HG03521 (cell line): ENCODE measurements around the gene TFDP2.
"Not testable (repeated sequence)": the region's sequence is repeated elsewhere in the genome, so short reads cannot be mapped to it uniquely, and the experiment has no call there.

Experiments
- ATAC-seq: cut with Tn5 transposase; IDR thresholded peaks from one replicate; pipeline ENCODE4 v1.9.1; 2021; ENCODE audit warnings: mild to moderate bottlenecking, moderate library complexity; ENCODE audit not compliant: unreplicated experiment

TFDP2 gene

DNA sequence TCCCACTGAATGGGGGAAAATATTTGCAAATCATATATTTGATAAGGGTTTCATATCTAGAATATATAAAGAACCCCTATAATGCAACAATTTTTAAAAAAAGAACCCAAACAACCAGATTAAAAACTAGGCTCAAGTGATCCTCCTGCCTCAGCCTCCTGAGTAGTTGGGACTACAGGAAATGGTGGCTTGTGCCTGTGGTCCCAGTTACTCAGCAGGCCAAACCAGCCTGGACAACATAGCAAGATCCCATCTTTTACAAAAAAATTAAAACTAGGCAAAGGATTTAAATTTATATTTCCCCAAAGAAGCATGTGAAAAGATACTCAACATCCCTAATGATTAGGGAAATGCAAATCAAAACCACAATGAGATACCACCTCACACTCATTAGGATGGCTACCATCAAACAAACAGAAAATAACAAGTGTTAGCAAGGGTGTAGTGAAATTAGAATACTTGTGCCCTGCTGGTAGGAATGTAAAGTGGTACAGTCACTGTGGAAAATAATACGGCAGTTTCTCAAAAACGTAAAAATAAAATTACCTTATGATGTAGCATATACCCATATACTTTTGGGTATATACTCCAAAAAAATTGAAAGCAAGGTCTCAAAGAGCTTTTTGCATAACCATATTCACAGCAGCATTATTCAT, 19.7 kb downstream of the TFDP2 start:
- no peak for ATAC-seq

DNA sequence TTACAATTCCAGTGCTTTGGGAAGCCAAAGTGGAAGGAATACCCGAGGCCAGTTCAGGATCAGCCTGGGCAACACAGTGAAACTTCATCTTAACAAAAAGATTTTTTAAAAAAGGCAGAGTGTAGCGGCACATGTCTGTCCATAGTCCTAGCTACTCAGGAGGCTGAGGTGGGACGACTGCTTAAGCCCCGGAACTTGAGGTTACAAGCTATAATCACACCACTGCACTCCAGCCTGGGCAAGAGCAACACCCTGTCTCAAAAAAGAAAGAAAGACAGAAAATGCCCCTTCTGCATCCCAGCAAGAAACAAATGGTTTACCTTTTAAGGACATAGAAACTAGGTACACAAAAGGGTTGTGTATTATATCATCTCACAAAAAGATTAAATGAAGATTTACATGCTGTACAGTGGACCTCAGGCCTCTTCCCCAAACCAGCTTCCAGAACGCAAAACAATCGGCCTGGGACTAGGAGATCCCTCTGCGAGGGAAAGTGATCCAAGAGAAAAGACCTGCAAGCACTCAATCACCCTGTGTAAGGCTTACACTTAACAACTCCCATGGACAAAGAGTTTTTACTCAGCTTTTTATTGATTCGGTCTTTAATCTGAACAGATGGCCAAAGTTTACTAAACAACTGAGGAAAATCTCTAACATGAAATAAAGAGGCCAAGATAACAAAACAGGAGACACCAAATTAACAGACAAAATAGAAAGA, 21.2 kb downstream of the TFDP2 start:
- no peak for ATAC-seq

DNA sequence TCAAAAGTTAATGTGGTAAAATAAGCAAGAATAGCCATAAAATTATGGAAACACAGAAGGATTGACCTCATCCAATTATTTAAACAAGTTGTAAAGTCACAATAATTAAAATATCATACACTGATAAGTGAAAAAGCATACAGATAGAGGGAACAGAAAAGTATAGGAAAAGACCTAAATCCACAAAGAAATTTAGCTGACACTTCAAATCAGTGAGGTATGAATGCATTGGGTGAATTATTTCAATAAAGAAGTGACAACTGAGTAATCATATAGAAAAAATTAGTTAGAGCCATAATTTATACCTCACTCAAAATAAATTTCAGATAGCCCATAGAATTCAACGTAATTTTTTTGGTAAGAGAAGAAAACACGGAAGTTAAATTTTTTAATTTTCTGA, 25.1 kb downstream of the TFDP2 start:
- no peak for ATAC-seq

DNA sequence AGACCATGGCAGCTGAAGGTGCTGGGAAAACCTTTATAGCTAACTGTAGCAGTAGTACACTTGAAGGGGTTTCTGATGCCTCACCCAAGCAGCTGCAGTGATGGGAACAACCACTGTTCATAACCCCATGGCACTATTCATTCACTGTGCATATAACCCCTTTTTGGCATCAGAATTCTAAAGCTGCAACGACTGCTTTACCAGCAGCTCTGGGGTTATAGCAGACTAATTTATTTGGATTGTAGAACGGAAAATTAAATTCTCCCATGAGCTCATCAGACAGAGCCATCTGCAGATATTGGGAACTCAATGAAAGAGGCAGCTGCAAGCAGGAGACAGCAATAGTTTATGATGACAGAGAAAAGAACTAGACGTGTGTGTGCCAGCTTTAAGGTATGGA, 28.6 kb downstream of the TFDP2 start:
- no peak for ATAC-seq

DNA sequence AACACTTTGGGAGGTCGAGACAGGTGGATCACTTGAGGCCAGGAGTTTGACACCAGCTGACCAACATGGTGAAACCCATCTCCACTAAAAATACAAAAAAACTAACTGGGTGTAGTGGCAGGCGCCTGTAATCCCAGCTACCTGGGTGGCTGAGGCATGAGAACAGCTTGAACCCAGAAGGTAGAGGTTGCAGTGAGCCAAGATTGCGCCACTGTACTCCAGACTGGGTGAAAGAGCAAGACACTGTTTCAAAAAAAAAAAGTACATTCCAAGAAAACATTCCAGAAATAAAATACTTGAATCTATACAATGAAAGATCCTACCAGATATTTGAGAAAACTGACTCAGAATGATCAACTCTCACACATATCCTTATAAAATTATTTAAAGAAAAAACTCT, 30.4 kb downstream of the TFDP2 start:
- ATAC-seq: no peak

DNA sequence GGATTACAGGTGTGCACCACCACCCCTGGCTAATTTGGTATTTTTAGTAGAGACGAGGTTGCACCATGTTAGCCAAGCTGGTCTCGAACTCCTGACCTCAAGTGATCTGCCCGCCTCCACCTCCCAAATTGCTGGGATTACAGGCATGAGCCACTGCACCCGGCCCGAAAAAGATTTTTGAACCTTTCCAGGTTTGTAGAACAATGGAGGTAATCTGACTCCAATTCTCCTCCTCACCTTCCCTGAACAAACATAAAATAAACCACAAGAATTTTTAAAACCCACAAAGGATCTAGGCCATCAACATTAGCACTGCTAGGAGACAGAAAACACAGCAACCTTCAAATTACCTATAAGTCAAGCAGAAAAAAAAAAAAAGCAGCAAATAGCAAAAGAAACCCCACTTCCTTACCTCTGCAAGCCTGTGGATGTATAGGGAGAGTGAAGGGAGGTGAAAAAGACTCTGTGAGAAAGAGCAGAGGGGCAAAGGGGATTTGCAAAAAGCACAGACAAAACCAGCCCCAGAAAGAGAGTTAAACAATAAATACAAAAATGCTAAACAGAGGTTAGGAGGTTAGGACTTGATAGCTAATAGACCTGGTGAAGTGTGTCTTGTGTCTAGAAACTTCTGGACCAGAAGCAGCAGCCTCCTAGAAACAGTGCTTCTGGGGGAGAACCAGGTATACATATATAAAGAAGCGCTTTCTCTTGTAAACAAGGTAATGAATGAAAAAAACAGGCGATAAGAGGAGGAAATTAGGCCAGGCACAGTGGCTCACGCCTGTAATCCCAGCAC, 32.1 kb downstream of the TFDP2 start:
- no peak for ATAC-seq

DNA sequence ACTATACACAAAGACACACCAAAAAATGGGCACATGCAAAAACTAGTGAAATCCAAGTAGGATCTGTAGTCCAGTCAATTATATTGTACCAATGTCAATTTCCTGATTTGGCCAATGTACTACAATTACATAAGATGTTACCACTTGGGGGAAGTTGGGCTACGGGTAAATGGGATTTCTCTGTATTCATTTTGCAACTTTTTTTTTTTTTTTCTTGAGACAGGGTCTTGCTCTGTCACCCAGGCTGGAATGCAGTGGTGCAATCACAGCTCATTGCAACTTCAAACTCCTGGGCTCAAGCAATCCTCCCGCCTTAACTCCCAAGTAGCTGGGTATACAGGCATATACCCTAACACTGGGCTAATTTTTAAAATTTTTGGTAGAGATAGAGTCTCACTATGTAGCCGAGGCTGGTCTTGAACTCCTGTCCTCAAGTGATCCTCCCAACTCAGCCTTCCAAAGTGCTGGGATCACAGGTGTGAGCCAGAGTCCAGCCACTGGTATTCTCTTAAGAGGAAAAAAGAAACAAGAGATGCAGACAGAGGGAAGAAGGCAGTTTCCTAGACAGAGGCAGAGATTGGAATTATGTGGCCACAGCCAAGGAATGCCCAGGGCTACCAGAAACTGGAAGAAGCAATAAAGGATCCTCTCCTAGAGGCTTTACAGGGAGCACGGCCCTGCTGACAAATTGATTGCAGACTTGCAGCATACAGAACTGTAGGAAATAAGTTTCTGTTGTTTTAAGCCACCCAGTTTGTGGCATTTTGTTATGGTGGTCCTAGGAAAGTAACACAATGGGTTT, 33.3 kb downstream of the TFDP2 start:
- ATAC-seq: no peak

DNA sequence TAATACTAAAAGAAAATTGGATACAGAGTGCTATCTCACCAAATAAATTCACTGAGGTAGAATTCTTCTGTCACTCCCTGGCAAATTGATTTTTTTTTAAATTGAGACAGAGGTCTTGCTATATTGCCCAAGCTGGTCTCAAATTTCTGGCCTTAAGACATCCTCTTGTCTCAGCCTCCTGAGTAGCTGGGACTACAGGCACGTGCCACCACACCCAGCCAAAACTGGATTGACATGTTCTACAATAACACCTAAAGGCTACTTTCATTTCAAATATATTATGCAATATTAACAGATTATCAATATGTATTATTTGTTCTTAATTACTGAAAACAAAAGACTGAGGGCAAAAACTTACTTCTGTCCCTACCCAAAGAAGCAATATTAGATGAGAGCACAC, 36.7 kb downstream of the TFDP2 start:
- ATAC-seq: no peak

DNA sequence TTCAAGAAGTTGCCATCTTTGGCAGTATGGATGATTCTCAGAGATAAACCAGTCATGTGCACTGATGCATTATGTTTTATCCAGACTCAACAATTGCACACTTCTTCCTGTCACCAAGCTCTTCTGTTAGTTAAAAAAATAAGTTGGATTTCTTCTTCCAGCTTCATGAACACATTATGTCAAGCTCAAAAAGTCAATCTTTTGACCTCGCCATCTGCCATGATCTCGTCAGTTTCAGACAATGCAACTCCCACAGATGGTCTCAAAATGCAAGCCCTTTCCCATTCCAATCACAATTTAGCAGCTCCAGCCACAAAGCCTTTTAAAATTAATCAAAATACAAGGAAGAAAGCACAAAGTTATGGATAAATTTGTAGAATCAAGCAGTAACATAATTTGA, 42.8 kb downstream of the TFDP2 start:
- no peak for ATAC-seq

DNA sequence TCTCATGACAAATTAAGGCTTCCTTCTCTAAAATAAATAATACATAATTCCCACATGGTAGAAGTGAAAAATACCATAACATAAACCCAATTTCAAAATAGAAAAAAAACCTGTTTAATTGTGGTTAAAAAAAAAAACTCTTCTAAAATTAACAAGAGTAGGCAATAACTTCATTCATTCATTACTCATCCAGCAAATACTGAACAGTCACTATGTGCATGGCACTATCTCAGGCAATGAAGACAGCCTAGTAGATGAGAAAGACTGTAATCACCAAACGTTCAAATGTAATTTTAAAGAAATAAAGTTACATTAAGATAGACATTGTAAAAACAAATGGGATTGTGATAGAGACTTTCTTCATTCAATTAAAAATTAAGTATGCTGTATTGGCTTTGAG, 43.4 kb downstream of the TFDP2 start:
- ATAC-seq: no peak

DNA sequence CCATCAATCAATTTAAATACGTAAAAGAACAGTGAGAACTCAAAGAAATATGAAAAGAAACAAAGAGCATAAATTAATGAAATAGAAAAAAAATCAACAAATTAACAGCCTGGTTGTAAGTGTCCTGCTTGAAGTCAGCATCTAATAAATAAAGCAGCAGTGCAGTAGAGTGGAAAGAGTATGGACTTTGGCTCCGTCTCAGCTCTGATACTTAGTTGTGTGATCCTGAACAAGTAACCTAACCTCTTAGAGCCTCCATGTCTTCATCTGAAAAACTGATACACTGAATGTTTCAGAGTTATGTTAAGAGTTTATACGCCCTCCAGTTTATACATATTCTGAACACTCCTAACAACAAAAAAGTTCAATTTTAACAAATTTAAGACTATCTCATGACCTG, 44.6 kb downstream of the TFDP2 start:
- no peak for ATAC-seq

DNA sequence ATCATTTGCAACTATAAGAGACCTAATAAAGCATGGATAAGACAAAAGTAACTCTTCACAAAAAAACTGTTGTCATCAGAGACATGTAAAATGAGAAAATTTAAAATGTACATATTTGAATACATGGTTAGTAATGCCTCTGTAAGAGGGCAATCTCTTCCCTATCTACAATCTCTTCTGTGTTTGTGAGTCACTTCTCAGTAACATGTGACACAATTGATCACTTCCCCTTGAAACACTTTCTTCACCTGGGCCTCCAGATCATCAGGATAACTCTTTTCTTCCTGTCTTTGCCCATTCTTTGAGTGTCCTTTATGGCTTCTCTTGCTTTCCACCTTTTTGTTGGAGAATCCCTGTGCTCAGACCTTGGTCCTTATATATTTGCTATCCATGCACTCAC, 50.4 kb downstream of the TFDP2 start:
- no peak for ATAC-seq

DNA sequence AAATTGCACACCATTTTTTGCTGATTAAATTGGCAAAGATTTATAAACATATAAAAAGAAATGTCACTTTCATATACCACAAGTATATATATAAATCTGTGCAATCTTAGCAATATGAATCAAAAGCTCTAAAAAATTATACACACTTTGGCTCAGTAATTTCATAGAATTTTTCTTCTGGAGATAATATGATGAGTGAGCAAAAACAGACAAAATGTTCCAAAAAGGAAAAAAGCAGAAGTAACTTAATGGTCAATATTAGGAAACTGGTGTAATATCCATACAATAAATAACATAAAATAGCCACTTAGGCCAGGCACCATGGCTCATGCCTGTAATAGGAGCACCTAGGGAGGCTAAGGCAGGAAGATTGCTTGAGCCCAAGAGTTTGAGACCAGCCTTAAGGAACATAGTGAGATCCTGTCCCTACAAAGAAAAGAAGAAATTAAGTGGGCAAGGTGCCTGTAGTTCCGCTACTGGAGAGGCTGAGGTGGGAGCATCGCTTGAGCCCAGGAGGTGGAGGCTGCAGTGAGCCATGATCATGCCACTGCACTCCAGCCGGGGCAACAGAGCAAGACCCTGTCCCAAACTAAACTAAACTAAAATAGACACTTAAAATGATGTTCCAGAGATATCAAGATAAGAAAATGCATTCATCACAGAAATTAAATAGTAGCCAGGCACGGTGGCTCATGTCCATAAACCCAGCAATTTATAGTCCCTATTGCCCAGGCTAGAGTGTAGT, 52.1 kb downstream of the TFDP2 start:
- ATAC-seq: no peak

DNA sequence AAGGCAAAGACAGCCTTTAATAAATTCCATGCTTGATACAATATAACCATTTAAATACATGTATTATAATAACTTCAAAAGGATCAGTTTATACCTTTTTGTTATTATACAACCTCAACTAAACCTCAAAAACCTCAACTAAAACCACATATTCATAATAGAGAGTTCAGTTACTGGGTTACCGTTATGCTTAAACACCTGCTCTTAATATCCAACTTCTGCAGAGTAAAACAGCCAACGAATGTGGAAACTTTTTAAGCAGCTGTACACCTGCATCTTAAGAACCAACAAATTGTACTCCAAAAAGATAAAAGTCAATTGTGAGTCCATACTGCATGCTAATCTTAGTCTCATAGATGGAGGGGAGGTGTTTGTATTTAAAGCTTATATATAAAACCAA, 53.5 kb downstream of the TFDP2 start:
- no peak for ATAC-seq

DNA sequence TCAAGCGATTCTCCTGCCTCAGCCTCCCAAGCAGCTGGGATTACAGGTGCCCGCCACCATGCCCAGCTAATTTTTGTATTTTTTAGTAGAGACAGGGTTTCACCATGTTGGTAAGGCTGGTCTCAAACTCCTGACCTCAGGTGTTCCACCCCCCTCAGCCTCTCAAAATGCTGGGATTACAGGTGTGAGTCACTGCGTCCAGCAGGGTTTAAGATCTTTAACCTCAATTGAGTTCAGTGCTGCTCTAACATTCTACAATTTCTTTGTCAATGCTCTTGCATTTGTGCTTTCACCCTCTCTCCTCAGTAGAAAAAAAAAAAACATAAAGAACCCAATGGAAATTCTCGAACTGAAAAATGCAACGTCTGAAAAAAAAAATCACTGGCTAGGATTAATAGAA, 60.4 kb downstream of the TFDP2 start:
- not testable (repeated sequence) for ATAC-seq

DNA sequence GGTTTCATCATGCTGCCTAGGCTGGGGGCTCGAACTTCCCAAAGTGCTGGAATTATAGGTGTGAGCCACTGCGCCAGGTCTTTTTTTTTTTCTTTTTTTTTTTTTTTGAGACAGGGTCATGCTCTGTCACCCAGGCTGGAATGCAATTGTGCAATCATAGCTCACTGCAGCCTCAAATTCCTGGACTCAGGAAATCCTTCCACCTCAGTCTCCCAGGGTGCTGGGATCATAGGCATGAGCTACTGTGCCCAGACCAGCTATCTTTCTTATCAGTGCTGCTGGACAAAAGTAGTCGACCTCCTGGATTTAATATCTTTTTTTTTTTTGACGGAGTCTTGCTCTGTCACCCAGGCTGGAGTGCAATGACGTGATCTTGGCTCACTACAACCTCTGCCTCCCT, 60.8 kb downstream of the TFDP2 start:
- ATAC-seq: no peak

DNA sequence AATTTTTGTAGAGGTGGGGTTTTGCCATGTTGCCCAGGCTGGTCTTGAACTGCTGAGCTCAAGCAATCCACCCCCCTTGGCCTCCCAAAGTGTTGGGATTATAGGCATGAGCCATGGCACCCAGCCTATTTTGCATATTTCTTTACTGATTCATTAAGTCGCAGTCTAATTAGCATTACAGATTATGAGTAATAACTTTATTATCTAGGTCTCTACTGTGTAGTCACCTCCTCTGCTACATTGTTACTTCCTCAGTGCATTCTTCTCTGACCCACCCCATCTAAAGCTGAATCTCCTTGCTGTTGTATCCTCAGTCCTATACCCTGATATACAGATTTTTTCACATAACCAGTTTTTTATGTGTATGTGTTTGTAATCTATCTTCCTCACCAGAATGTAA, 61.7 kb downstream of the TFDP2 start:
- no peak for ATAC-seq

DNA sequence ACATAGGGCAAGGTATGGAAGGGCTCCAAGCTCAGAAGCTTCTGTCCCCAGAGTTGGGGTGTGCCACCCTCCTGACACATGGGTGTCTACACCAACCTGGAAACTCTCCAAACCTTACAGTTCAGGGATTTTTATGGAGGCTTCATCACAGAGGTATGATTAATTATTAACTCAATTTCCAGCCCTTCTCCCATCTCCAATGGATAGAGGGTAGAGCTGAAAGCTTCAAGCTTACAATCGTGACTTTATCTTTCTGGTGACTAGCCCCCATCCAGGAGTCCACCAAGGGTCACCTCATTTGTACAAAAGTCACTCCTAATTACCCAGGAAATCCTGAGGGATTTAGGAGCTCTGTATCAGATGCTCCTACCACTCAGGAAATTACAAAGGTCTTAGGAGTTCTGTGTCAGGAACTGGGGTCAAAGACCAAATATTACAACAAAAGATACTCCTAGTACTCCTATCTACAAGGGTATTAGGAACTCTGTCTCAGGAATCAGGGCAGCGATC, 62.7 kb downstream of the TFDP2 start:
- ATAC-seq: no peak

DNA sequence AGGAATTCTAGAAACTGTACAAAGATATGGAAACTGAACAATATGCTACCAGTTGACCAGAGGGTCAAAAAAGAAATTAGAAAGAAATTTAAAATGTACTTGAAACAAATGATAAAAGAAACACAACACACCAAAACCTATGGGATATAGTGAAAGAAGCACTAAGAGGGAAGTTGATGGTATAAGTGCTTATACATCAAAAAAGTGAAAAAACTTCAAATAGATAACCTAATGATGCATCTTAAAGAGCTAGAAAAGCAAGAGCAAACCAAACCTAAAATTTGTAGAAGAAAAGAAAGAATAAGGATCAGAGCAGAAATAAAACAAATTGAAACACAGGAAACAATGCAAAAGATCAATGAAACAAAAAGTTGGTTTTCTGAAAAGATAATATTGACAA, 68.2 kb downstream of the TFDP2 start:
- ATAC-seq: no peak

DNA sequence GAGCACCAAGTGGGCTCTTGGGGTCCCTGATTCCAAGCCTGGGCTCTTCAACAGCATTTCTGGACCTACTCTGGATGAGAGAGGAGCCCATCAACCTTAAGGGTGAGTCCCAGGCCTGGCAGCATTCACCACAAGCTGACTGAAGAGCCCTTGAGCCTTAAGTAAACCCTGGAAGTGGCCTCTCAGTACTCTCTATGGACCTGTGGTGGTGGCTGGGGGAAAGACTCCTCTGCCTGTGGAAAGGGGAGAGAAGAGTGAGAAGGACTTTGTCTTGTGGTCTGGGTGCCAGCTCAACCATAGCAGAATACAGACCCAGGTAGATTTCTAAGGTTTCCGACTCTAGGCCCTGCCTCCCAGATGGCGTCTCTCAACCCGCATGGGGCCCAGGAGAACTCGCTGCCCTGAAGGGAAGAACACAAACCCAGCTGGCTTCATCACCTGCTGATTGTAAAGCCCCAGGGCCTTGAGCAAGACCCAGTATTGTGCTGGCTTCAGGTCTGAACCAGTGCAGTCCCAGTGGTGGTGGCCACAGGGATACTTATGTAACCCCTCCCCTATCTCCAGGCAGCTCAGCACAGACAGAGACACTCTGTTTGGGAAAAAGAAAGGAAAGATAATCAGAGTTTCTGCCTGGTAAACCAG, 71.4 kb downstream of the TFDP2 start:
- ATAC-seq: no peak
